Testis (tissue), 3 donors: Measurements from ENCODE around the gene BICC1. TPM values are rescaled to one million over a fixed set of nuclear protein-coding genes. Genes with fewer than 3 reads are reported as not detected.

Source experiments
- DNase-seq: peaks from one replicate; pipeline ENCODE4 v3.0.0-alpha.2; 2019
- H3K27ac ChIP-seq, 2 donors: fragments of 200-600 bp; sonication (generic); one replicate each; pipeline ENCODE4 v1.5.1; 2019
- H3K27me3 ChIP-seq: fragments of 200-600 bp; sonication (generic); one replicate; pipeline ENCODE4 v1.5.1; 2019
- H3K36me3 ChIP-seq: fragments of 200-600 bp; sonication (generic); one replicate; pipeline ENCODE4 v1.5.1; 2017; ENCODE audit warnings: low read depth; ENCODE audit errors: missing control alignments
- H3K4me1 ChIP-seq: fragments of 200-600 bp; sonication (generic); one replicate; pipeline ENCODE4 v1.5.1; 2019
- H3K4me3 ChIP-seq, 2 donors: fragments of 200-600 bp; sonication (generic); one replicate each; pipeline ENCODE4 v1.5.1; 2017 to 2019
- H3K9me3 ChIP-seq: fragments of 200-600 bp; sonication (generic); one replicate; pipeline ENCODE4 v1.5.1; 2017
- POLR2A ChIP-seq: fragments of 450-650 bp; IDR thresholded peaks from one replicate; pipeline ENCODE4 v1.6.1; 2017; ENCODE audit warnings: antibody characterized with exemption, mild to moderate bottlenecking, moderate library complexity
- WGBS, 2 donors: methylation state at CpG; one replicate each; pipeline ENCODE4 v1.1.5; 2018; 5-methylcytosine and 5-hydroxymethylcytosine counted together
- intact Hi-C: fragments of 100-400 bp; cut with DNase I; formaldehyde crosslinking; loops from one replicate; pipeline ENCODE4 v1.15.1; 2023; ENCODE audit warnings: low total_unique reads
- polyA plus RNA-seq: library from polyadenylated mRNA; stranded (reverse); fragments of 350-450 nt; fragmentation: Illumina TruSeq; extraction: RNeasy Lipid Tissue Mini Kit (QIAGEN cat#74804); gene quantifications from one replicate; pipeline ENCODE4 v1.2.3, GENCODE V29; 2014; ENCODE audit warnings: low read depth, low replicate concordance; ENCODE audit not compliant: insufficient read depth
- total RNA-seq, 2 donors: library from RNA; depleted of rRNA; stranded (reverse); fragments of >200 nt; gene quantifications; one replicate each; pipeline ENCODE4 v1.2.3, GENCODE V29; 2016
- TF ChIP-seq, protein P1 (sequence below), 3 experiments: fragments of 450-650 bp in 2 of 3; fragments of 200-600 bp in 1 of 3; sonication (generic) in 1 of 3; IDR thresholded peaks; one replicate each; pipeline ENCODE4 v1.5.1; 2016 to 2019; ENCODE audit warnings: antibody characterized with exemption in 3 of 3, mild to moderate bottlenecking in 2 of 3, moderate library complexity in 1 of 3

Gene BICC1
- total and polyA plus RNA-seq, 3 donors from 2014 or later: 8.7 to 14.1 (median 10.0) TPM

DNA sequence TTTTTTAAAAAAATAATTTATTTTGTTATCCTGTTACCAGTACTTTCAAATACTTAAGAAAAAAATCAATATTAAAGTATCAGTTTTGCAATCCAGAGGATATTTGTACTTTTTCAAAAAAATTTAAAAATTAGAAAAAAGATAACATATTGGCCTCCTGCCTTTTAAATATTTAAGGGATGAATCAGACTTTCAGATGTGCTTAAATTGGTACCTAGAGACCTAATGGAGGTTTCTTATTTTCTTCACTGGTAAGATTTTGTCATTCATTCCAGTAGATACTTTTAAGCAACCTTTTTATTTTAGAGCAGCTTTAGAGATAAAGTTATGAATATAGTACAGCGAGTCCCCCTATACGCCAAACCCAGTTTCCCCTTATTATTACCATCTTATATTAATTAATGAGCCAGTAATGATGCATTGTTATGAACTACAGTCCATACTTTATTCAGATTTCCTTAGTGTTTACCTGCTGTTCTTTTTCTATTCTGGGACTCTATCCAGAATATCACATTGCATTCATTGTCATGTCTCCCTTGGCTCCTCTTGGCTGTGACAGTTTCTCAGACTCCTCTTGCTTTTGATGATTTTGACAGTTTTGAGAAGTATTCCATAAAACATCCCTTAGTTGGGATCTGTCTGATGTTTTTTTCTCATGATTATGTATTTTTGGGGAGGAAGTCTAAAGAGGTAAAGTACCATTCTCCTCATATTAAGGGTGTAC, 34.2 kb downstream of the BICC1 start:
- intact Hi-C loops: no loop called here
- Histone ChIP-seq H3K27me3 (no peaks in the 10 kb centered on the region), H3K36me3 (no peaks in the 10 kb centered on the region), H3K4me1 (no peaks in the 10 kb centered on the region), H3K27ac (no peak overlapping the region), H3K9me3 (no peaks in the 10 kb centered on the region), H3K4me3 (no peak overlapping the region)
- WGBS, 2 donors: 80 to 82% methylated on average over 2 of the region's 2 CpGs
- TF ChIP-seq, protein P1, sequence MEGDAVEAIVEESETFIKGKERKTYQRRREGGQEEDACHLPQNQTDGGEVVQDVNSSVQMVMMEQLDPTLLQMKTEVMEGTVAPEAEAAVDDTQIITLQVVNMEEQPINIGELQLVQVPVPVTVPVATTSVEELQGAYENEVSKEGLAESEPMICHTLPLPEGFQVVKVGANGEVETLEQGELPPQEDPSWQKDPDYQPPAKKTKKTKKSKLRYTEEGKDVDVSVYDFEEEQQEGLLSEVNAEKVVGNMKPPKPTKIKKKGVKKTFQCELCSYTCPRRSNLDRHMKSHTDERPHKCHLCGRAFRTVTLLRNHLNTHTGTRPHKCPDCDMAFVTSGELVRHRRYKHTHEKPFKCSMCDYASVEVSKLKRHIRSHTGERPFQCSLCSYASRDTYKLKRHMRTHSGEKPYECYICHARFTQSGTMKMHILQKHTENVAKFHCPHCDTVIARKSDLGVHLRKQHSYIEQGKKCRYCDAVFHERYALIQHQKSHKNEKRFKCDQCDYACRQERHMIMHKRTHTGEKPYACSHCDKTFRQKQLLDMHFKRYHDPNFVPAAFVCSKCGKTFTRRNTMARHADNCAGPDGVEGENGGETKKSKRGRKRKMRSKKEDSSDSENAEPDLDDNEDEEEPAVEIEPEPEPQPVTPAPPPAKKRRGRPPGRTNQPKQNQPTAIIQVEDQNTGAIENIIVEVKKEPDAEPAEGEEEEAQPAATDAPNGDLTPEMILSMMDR (IDR thresholded peaks at IDR 0.05): no peak
- no peak for TF ChIP-seq POLR2A
- DNase-seq: no peak

DNA sequence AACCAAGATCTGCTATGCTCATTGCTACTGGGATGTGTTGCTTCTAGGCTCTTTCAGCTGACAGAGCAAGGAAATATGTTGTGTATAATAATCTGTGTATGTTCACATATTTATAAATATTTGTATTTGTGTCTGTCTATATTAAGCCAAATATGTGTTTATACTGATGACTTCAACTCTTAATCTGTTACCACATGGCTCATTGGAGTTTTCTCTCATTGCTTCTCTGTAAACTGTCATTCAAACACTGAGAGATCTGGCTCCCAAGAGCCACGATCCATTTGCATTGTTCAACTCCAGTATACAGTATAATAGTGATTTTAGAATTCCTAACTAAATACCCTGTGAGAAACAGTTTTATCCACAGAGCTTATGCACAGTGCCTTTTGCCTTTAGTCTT, 35.3 kb downstream of the BICC1 start:
- no peaks in the 10 kb centered on the region for H3K9me3 ChIP-seq
- intact Hi-C loops: no loop called here
- H3K27me3 ChIP-seq: no peaks in the 10 kb centered on the region
- TF ChIP-seq, protein P1 (IDR thresholded peaks at IDR 0.05): no peak
- no peak for TF ChIP-seq POLR2A
- H3K36me3 ChIP-seq: no peaks in the 10 kb centered on the region
- H3K4me3 ChIP-seq: no peak overlapping the region
- H3K4me1 ChIP-seq: no peaks in the 10 kb centered on the region
- H3K27ac ChIP-seq: no peak overlapping the region
- 77 to 83% methylated on average over 1 of the region's 1 CpG for WGBS, 2 donors
- DNase-seq: no peak

DNA sequence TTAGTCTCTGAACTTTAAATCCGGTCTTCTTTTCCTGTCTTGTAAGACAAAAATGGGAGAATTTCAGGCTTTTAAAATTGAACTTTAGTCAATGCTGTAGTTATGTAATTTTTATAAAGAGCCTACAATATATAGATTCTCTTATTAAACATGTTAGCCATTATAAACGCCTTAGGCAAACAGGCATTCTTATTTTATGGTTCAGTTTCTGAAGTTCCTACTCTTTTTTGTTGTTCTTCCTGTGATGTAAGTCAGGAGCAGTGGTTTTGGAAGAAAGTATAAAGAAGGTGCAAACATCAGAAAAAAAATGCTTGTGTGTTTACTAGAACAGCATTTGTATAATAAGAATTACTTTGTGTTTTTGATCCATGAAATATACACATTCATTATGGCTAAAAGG, 41.6 kb downstream of the BICC1 start:
- no peak for DNase-seq
- Histone ChIP-seq H3K4me3 (no peak overlapping the region), H3K27me3 (no peaks in the 10 kb centered on the region), H3K9me3 (no peaks in the 10 kb centered on the region), H3K27ac (no peak overlapping the region), H3K36me3 (no peaks in the 10 kb centered on the region), H3K4me1 (no peaks in the 10 kb centered on the region)
- WGBS, 2 donors: 89 to 99% methylated on average over 2 of the region's 2 CpGs
- intact Hi-C loops: no loop called here
- no peak for TF ChIP-seq POLR2A
- TF ChIP-seq, protein P1 (IDR thresholded peaks at IDR 0.05): no peak

DNA sequence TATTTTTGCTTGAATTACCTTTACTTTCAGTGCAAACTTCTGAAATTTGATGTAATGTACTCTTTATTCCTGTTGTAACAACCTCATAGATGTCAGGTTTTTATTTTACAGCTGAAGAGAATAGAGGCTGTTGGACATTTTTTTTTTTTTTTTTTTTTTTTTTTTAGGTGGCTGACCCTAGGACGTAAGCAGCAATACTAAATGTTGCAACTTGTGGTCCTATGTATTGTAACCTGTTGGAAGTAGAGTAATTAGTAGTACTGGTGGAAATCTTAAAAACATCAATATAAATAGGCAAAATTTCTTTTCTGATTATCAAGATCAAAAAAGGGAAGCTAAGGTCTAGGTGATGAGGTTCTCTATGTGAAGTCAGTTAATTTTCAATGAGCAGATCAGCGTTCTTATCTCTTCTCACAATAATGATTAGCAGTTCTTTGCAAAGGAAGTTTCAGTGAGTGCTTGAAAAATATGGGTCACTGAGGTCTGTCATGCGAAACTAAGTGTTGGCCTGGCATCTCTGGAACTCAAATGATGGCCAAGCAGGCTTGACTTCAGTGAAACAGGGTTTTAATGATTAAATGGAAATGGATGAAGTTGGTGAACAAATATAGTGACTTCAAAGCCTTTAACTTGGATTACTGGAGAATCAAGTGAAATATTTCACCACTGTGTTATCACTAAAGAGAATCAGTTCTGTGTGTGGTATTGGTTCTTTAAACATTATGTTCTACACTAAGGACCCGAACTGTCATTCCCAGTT, 42.7 kb downstream of the BICC1 start:
- H3K36me3 ChIP-seq: no peaks in the 10 kb centered on the region
- H3K27ac ChIP-seq: no peak overlapping the region
- no peak for DNase-seq
- WGBS, 2 donors: 90 to 95% methylated on average over 4 of the region's 4 CpGs
- TF ChIP-seq, protein P1 (IDR thresholded peaks at IDR 0.05): no peak
- TF ChIP-seq POLR2A: no peak
- no peaks in the 10 kb centered on the region for H3K27me3 ChIP-seq
- no peaks in the 10 kb centered on the region for H3K9me3 ChIP-seq
- intact Hi-C loops: no loop called here
- H3K4me1 ChIP-seq: no peaks in the 10 kb centered on the region
- H3K4me3 ChIP-seq: no peak overlapping the region
